HEK293 (cell line): ENCODE results near the gene TTC23.

Experiments
- BCL11B ChIP-seq: fragments of 450-650 bp; formaldehyde crosslinking; IDR thresholded peaks from 2 replicates; pipeline ENCODE4 v1.5.1; 2016; ENCODE audit warnings: low read depth, missing biosample characterization, missing genetic modification characterization
- GLIS1 ChIP-seq: fragments of 450-650 bp; formaldehyde crosslinking; IDR thresholded peaks from 2 replicates; pipeline ENCODE4 v1.5.1; 2016; ENCODE audit warnings: missing biosample characterization, missing genetic modification characterization
- GLIS2 ChIP-seq: fragments of 450-650 bp; formaldehyde crosslinking; IDR thresholded peaks from 2 replicates; pipeline ENCODE4 v1.5.1; 2016; ENCODE audit warnings: missing biosample characterization, missing genetic modification characterization
- OVOL3 ChIP-seq: fragments of 450-650 bp; formaldehyde crosslinking; IDR thresholded peaks from 2 replicates; pipeline ENCODE4 v1.5.1; 2016; ENCODE audit warnings: missing biosample characterization, missing genetic modification characterization
- SP2 ChIP-seq: fragments of 450-650 bp; formaldehyde crosslinking; IDR thresholded peaks from 2 replicates; pipeline ENCODE4 v1.5.1; 2016; ENCODE audit warnings: missing biosample characterization, missing genetic modification characterization
- WT1 ChIP-seq: fragments of 450-650 bp; formaldehyde crosslinking; IDR thresholded peaks from 2 replicates; pipeline ENCODE4 v1.5.1; 2016; ENCODE audit warnings: missing biosample characterization, missing genetic modification characterization
- ZBTB17 ChIP-seq: fragments of 450-650 bp; formaldehyde crosslinking; IDR thresholded peaks from 2 replicates; pipeline ENCODE4 v1.5.1; 2016; ENCODE audit warnings: missing biosample characterization, missing genetic modification characterization
- ZFP69B ChIP-seq: fragments of 450-650 bp; formaldehyde crosslinking; IDR thresholded peaks from 2 replicates; pipeline ENCODE4 v1.5.1; 2016; ENCODE audit warnings: missing biosample characterization, missing genetic modification characterization
- ZNF132 ChIP-seq: fragments of 450-650 bp; formaldehyde crosslinking; IDR thresholded peaks from 2 replicates; pipeline ENCODE4 v1.5.1; 2017; ENCODE audit warnings: missing biosample characterization, missing genetic modification characterization, borderline replicate concordance
- ZNF138 ChIP-seq: fragments of 450-650 bp; formaldehyde crosslinking; IDR thresholded peaks from 2 replicates; pipeline ENCODE4 v1.5.1; 2016; ENCODE audit warnings: missing biosample characterization, missing genetic modification characterization, borderline replicate concordance
- ZNF16 ChIP-seq: fragments of 450-650 bp; formaldehyde crosslinking; IDR thresholded peaks from 2 replicates; pipeline ENCODE4 v1.5.1; 2016; ENCODE audit warnings: low read depth, missing biosample characterization, missing genetic modification characterization
- ZNF211 ChIP-seq: fragments of 450-650 bp; formaldehyde crosslinking; IDR thresholded peaks from 2 replicates; pipeline ENCODE4 v1.5.1; 2016; ENCODE audit warnings: low read depth, missing biosample characterization, missing genetic modification characterization
- ZNF350 ChIP-seq: fragments of 450-650 bp; formaldehyde crosslinking; IDR thresholded peaks from 2 replicates; pipeline ENCODE4 v1.5.0; 2017; ENCODE audit warnings: missing biosample characterization, mild to moderate bottlenecking, missing genetic modification characterization
- ZNF501 ChIP-seq: fragments of 450-650 bp; formaldehyde crosslinking; IDR thresholded peaks from 2 replicates; pipeline ENCODE4 v1.5.1; 2016; ENCODE audit warnings: missing biosample characterization, missing genetic modification characterization
- ZNF544 ChIP-seq: fragments of 450-650 bp; formaldehyde crosslinking; IDR thresholded peaks from 2 replicates; pipeline ENCODE4 v1.5.0; 2017; ENCODE audit warnings: missing biosample characterization, missing genetic modification characterization
- ZNF548 ChIP-seq: fragments of 450-650 bp; formaldehyde crosslinking; IDR thresholded peaks from 2 replicates; pipeline ENCODE4 v1.5.1; 2016; ENCODE audit warnings: missing biosample characterization, missing genetic modification characterization
- ZNF558 ChIP-seq: fragments of 450-650 bp; formaldehyde crosslinking; IDR thresholded peaks from 2 replicates; pipeline ENCODE4 v1.5.1; 2016; ENCODE audit warnings: missing biosample characterization, missing genetic modification characterization
- ZNF571 ChIP-seq: fragments of 450-650 bp; formaldehyde crosslinking; IDR thresholded peaks from 2 replicates; pipeline ENCODE4 v1.5.0; 2017; ENCODE audit warnings: missing biosample characterization, missing genetic modification characterization
- ZNF610 ChIP-seq: fragments of 450-650 bp; formaldehyde crosslinking; IDR thresholded peaks from 2 replicates; pipeline ENCODE4 v1.5.1; 2016; ENCODE audit warnings: missing biosample characterization, missing genetic modification characterization, borderline replicate concordance
- ZNF658 ChIP-seq: fragments of 450-650 bp; formaldehyde crosslinking; IDR thresholded peaks from 2 replicates; pipeline ENCODE4; 2016; ENCODE audit warnings: missing biosample characterization, missing genetic modification characterization
- ZNF707 ChIP-seq: fragments of 450-650 bp; formaldehyde crosslinking; IDR thresholded peaks from 2 replicates; pipeline ENCODE4 v1.5.1; 2016; ENCODE audit warnings: missing biosample characterization, missing genetic modification characterization
- ZNF792 ChIP-seq: fragments of 450-650 bp; formaldehyde crosslinking; IDR thresholded peaks from 2 replicates; pipeline ENCODE4 v1.5.1; 2016; ENCODE audit warnings: missing biosample characterization, missing genetic modification characterization
- TF ChIP-seq, protein P1 (sequence below): fragments of 450-650 bp; formaldehyde crosslinking; IDR thresholded peaks from 2 replicates; pipeline ENCODE4 v1.5.1; 2016; ENCODE audit warnings: missing biosample characterization, missing genetic modification characterization
- TF ChIP-seq, protein P2 (sequence below): fragments of 450-650 bp; formaldehyde crosslinking; IDR thresholded peaks from 2 replicates; pipeline ENCODE4 v1.5.1; 2016; ENCODE audit warnings: missing biosample characterization, missing genetic modification characterization
- TF ChIP-seq, protein P3 (sequence below): fragments of 450-650 bp; formaldehyde crosslinking; IDR thresholded peaks from 2 replicates; pipeline ENCODE4 v1.5.1; 2017; ENCODE audit warnings: missing biosample characterization, missing genetic modification characterization
- TF ChIP-seq, protein P4 (sequence below): fragments of 450-650 bp; formaldehyde crosslinking; IDR thresholded peaks from 2 replicates; pipeline ENCODE4 v1.5.1; 2017; ENCODE audit warnings: missing biosample characterization, missing genetic modification characterization
- TF ChIP-seq, protein P5 (sequence below): fragments of 450-650 bp; formaldehyde crosslinking; IDR thresholded peaks from 2 replicates; pipeline ENCODE4 v1.5.1; 2016; ENCODE audit warnings: missing biosample characterization, missing genetic modification characterization

Gene TTC23

DNA sequence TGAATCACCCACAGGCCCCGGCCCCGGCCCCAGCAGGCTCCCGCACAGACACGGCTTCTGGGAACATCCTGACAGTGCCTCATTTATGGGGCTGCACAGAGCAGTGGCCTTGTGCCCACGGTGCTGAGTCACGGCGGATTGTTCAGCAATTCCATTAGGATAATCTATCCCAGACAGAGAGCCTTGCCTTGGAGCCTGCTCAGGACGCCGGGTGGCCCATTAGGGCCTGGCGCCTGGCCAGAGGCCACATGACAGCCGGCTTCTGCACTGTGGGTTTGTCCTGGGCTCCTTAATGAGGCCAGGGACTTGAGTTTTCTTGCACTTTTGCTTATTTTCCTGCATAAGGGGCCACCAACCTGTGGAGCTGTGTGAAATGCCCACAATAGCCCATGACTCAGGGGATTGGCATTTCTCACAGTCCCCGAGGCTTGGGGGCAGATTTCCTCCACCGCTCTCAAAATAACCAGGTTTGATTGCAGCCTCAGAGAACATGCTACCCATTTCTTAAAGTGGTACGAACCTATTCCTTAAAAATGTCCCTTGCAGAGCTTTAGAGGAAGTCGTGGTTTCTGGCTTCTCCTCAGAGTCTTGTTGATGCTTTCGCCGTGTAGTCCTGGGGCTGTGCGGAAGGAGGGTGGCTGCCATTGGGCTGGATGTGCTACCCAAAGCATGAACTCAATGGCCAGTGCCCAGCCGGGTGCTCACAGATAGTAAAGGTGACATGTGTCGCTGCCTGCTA lies 125.5 kb downstream of the TTC23 start (continued):
- TF ChIP-seq WT1 (tag by site-specific recombination) (0 out of 2 replicates have a peak, but pooled peaks have one; percentile 19), ZNF138 (tag by site-specific recombination) (no peak), ZNF350 (tag by site-specific recombination) (no peak), SP2 (tag by site-specific recombination) (no peak), ZNF132 (tag by site-specific recombination) (no peak), ZNF558 (tag by site-specific recombination) (0 out of 2 replicates have a peak, but pooled peaks have one; percentile 53), ZNF211 (tag by site-specific recombination) (no peak), ZNF792 (tag by site-specific recombination) (no peak), OVOL3 (tag by site-specific recombination) (no peak), ZNF707 (tag by site-specific recombination) (no peak), ZNF658 (tag by site-specific recombination) (no peak), ZNF16 (tag by site-specific recombination) (no peak), GLIS1 (tag by site-specific recombination) (peak; percentile 87), ZNF610 (tag by site-specific recombination) (0 out of 2 replicates have a peak, but pooled peaks have one; percentile 42), GLIS2 (peak; percentile 83), BCL11B (tag by site-specific recombination) (no peak), ZNF544 (tag by site-specific recombination) (no peak), ZNF501 (tag by site-specific recombination) (no peak), ZFP69B (tag by site-specific recombination) (no peak), ZNF571 (tag by site-specific recombination) (no peak), ZNF548 (tag by site-specific recombination) (no peak), ZBTB17 (tag by site-specific recombination) (peak; percentile 93)
- TF ChIP-seq, protein P1, sequence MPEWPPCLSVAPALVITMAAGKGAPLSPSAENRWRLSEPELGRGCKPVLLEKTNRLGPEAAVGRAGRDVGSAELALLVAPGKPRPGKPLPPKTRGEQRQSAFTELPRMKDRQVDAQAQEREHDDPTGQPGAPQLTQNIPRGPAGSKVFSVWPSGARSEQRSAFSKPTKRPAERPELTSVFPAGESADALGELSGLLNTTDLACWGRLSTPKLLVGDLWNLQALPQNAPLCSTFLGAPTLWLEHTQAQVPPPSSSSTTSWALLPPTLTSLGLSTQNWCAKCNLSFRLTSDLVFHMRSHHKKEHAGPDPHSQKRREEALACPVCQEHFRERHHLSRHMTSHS (tag by site-specific recombination): no peak
- TF ChIP-seq, protein P2, sequence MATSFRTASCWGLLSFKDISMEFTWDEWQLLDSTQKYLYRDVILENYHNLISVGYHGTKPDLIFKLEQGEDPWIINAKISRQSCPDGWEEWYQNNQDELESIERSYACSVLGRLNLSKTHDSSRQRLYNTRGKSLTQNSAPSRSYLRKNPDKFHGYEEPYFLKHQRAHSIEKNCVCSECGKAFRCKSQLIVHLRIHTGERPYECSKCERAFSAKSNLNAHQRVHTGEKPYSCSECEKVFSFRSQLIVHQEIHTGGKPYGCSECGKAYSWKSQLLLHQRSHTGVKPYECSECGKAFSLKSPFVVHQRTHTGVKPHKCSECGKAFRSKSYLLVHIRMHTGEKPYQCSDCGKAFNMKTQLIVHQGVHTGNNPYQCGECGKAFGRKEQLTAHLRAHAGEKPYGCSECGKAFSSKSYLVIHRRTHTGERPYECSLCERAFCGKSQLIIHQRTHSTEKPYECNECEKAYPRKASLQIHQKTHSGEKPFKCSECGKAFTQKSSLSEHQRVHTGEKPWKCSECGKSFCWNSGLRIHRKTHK: no peak
- TF ChIP-seq, protein P3, sequence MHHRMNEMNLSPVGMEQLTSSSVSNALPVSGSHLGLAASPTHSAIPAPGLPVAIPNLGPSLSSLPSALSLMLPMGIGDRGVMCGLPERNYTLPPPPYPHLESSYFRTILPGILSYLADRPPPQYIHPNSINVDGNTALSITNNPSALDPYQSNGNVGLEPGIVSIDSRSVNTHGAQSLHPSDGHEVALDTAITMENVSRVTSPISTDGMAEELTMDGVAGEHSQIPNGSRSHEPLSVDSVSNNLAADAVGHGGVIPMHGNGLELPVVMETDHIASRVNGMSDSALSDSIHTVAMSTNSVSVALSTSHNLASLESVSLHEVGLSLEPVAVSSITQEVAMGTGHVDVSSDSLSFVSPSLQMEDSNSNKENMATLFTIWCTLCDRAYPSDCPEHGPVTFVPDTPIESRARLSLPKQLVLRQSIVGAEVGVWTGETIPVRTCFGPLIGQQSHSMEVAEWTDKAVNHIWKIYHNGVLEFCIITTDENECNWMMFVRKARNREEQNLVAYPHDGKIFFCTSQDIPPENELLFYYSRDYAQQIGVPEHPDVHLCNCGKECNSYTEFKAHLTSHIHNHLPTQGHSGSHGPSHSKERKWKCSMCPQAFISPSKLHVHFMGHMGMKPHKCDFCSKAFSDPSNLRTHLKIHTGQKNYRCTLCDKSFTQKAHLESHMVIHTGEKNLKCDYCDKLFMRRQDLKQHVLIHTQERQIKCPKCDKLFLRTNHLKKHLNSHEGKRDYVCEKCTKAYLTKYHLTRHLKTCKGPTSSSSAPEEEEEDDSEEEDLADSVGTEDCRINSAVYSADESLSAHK (tag by site-specific recombination): no peak
- TF ChIP-seq, protein P4, sequence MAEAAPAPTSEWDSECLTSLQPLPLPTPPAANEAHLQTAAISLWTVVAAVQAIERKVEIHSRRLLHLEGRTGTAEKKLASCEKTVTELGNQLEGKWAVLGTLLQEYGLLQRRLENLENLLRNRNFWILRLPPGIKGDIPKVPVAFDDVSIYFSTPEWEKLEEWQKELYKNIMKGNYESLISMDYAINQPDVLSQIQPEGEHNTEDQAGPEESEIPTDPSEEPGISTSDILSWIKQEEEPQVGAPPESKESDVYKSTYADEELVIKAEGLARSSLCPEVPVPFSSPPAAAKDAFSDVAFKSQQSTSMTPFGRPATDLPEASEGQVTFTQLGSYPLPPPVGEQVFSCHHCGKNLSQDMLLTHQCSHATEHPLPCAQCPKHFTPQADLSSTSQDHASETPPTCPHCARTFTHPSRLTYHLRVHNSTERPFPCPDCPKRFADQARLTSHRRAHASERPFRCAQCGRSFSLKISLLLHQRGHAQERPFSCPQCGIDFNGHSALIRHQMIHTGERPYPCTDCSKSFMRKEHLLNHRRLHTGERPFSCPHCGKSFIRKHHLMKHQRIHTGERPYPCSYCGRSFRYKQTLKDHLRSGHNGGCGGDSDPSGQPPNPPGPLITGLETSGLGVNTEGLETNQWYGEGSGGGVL: no peak
- TF ChIP-seq, protein P5, sequence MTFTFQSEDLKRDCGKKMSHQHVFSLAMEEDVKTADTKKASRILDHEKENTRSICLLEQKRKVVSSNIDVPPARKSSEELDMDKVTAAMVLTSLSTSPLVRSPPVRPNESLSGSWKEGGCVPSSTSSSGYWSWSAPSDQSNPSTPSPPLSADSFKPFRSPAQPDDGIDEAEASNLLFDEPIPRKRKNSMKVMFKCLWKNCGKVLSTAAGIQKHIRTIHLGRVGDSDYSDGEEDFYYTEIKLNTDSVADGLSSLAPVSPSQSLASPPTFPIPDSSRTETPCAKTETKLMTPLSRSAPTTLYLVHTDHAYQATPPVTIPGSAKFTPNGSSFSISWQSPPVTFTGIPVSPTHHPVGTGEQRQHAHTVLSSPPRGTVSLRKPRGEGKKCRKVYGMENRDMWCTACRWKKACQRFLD (tag by site-specific recombination): no peak
